Endodermal cell (in vitro differentiated cells): ENCODE results near the gene NDUFA12. TPM values are rescaled to one million over a fixed set of nuclear protein-coding genes. Genes with fewer than 3 reads are reported as not detected.

Experiments used
- DNase-seq: peaks from one replicate; pipeline ENCODE4 v3.0.0-alpha.2; 2017
- H3K27ac ChIP-seq: 2 replicates; pipeline ENCODE4 v1.5.1; 2013; ENCODE audit warnings: mild to moderate bottlenecking, low read depth, low read length, moderate library complexity
- H3K27me3 ChIP-seq: 2 replicates; pipeline ENCODE4 v1.6.1; 2013; ENCODE audit warnings: mild to moderate bottlenecking, low read length, moderate library complexity; ENCODE audit not compliant: insufficient read depth, control insufficient read depth, poor library complexity, severe bottlenecking
- H3K36me3 ChIP-seq: 2 replicates; pipeline ENCODE4 v1.7.0; 2013; ENCODE audit warnings: mild to moderate bottlenecking, low read length, moderate library complexity; ENCODE audit not compliant: control insufficient read depth, insufficient read depth
- H3K4me1 ChIP-seq: one replicate; pipeline ENCODE4 v1.7.0; 2013; ENCODE audit warnings: low read length; ENCODE audit not compliant: control insufficient read depth, insufficient read depth
- H3K4me3 ChIP-seq: 2 replicates; pipeline ENCODE4 v1.5.1; 2013; ENCODE audit warnings: mild to moderate bottlenecking, low read length, moderate library complexity
- H3K9ac ChIP-seq: 2 replicates; pipeline ENCODE4 v1.6.1; 2013; ENCODE audit warnings: mild to moderate bottlenecking, low read length, moderate library complexity; ENCODE audit not compliant: poor library complexity, severe bottlenecking; ENCODE audit errors: extremely low read depth
- H3K9me3 ChIP-seq: 2 replicates; pipeline ENCODE4 v1.6.1; 2013; ENCODE audit warnings: mild to moderate bottlenecking, low read length, moderate library complexity; ENCODE audit not compliant: control insufficient read depth
- H3K27ac Mint-ChIP-seq: 2 replicates; pipeline ENCODE4 v1.8.0; 2020; ENCODE audit warnings: mixed read lengths
- H3K27me3 Mint-ChIP-seq: 2 replicates; pipeline ENCODE4 v1.8.0; 2021; ENCODE audit warnings: mild to moderate bottlenecking, mixed read lengths; ENCODE audit not compliant: insufficient read depth
- H3K36me3 Mint-ChIP-seq: 2 replicates; pipeline ENCODE4 v1.8.0; 2020; ENCODE audit warnings: low read depth, mixed read lengths
- H3K4me1 Mint-ChIP-seq: 2 replicates; pipeline ENCODE4 v1.8.0; 2020; ENCODE audit warnings: mixed read lengths
- H3K4me3 Mint-ChIP-seq: 2 replicates; pipeline ENCODE4 v1.8.0; 2020; ENCODE audit warnings: mild to moderate bottlenecking, moderate library complexity, mixed read lengths
- H3K9me3 Mint-ChIP-seq: 2 replicates; pipeline ENCODE4 v1.8.0; 2020; ENCODE audit warnings: mild to moderate bottlenecking, mixed read lengths
- CTCF ChIP-seq: fragments of 200-600 bp; sonication (generic); conservative IDR thresholded peaks from 2 replicates; pipeline ENCODE4 v1.5.0; 2021; ENCODE audit warnings: antibody characterized with exemption, mild to moderate bottlenecking
- WGBS, 2 experiments: methylation state at CpG; one replicate each; pipeline versions ENCODE4 v1.1.5 to v1.1.7; 2013; ENCODE audit warnings: missing lambda C conversion rate in 2 of 2, mixed read lengths in 1 of 2; ENCODE audit not compliant: insufficient coverage in 1 of 2, insufficient read length in 1 of 2; 5-methylcytosine and 5-hydroxymethylcytosine counted together
- total RNA-seq, 2 donors: library from RNA; stranded (reverse); fragmentation: NEBNext Ultra II Directional in 1 of 2; extraction: Animal tissue kit (Norgen Biotek cat#: 25700) in 1 of 2; gene quantifications; 2 replicates in 1 of 2; 3 replicates in 1 of 2; pipeline ENCODE4 v1.2.1, GENCODE V29; 2021

Gene NDUFA12
- total RNA-seq, 2 donors from 2014 or later = 113 to 131 TPM

GRCh38 chr12:94965982-94966630, 37.4 kb downstream of the NDUFA12 start:
- WGBS, 2 experiments = 86 to 93% methylated on average over 8 to 9 of the region's 9 CpGs
- no peak overlapping the region for H3K4me3 ChIP-seq
- Mint-ChIP-seq H3K36me3 (peaks cover 4% of the 10 kb centered on the region), H3K4me3 (no peak overlapping the region), H3K4me1 (no peaks in the 10 kb centered on the region), H3K27ac (no peak overlapping the region), H3K27me3 (no peaks in the 10 kb centered on the region), H3K9me3 (no peaks in the 10 kb centered on the region)
- no peaks in the 10 kb centered on the region for H3K4me1 ChIP-seq
- no peaks in the 10 kb centered on the region for H3K27me3 ChIP-seq
- no peak overlapping the region for H3K27ac ChIP-seq
- peaks cover 2% of the 10 kb centered on the region for H3K36me3 ChIP-seq
- TF ChIP-seq CTCF = no peak
- no peak for DNase-seq
- no peak overlapping the region for H3K9ac ChIP-seq
- no peaks in the 10 kb centered on the region for H3K9me3 ChIP-seq

- Mint-ChIP-seq H3K27ac (no peak overlapping the region), H3K4me1 (peaks cover 4% of the 10 kb centered on the region), H3K4me3 (no peak overlapping the region), H3K27me3 (peaks cover 2% of the 10 kb centered on the region), H3K36me3 (no peaks in the 10 kb centered on the region), H3K9me3 (no peaks in the 10 kb centered on the region)
- H3K27me3 ChIP-seq = no peaks in the 10 kb centered on the region
- no peak overlapping the region for H3K4me3 ChIP-seq
- H3K36me3 ChIP-seq = no peaks in the 10 kb centered on the region
- 90 to 94% methylated on average over 6 to 7 of the region's 7 CpGs for WGBS, 2 experiments
- DNase-seq = no peak
- no peaks in the 10 kb centered on the region for H3K9me3 ChIP-seq
- no peak for TF ChIP-seq CTCF
- no peak overlapping the region for H3K9ac ChIP-seq
- no peaks in the 10 kb centered on the region for H3K4me1 ChIP-seq
- no peak overlapping the region for H3K27ac ChIP-seq
Observed at GRCh38 chr12:94963649-94964048, 39.8 kb downstream of the NDUFA12 start.

- 91 to 96% methylated on average over 2 of the region's 3 CpGs for WGBS, 2 experiments
- no peak overlapping the region for H3K9ac ChIP-seq
- no peak overlapping the region for H3K27ac ChIP-seq
- H3K36me3 ChIP-seq = no peaks in the 10 kb centered on the region
- Mint-ChIP-seq H3K27me3 (peaks cover 2% of the 10 kb centered on the region), H3K36me3 (no peaks in the 10 kb centered on the region), H3K9me3 (no peaks in the 10 kb centered on the region), H3K27ac (no peak overlapping the region), H3K4me1 (peaks cover 4% of the 10 kb centered on the region), H3K4me3 (no peak overlapping the region)
- no peaks in the 10 kb centered on the region for H3K27me3 ChIP-seq
- H3K9me3 ChIP-seq = no peaks in the 10 kb centered on the region
- H3K4me3 ChIP-seq = no peak overlapping the region
- no peaks in the 10 kb centered on the region for H3K4me1 ChIP-seq
- TF ChIP-seq CTCF = no peak
- no peak for DNase-seq
Observed at GRCh38 chr12:94962670-94963069, 40.8 kb downstream of the NDUFA12 start.
